ENCODE results near the gene ATP6AP1.

ATP6AP1 gene

DNA sequence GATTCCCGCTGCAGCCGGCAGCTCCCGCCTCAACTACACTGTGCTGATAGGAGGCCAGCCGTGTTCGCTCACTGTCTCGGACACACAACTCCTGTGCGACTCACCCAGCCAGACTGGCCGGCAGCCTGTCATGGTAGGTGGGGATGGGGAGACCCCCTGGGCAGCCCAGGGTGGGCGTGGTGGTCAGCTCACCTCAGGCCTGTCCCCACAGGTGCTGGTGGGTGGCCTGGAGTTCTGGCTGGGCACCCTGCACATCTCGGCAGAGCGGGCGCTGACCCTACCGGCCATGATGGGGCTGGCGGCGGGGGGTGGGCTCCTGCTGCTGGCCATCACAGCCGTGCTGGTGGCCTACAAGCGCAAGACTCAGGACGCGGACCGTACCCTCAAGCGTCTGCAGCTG is 39.1 kb downstream of the ATP6AP1 start:
- TF ChIP-seq EZH2phosphoT487 (IDR thresholded peaks at IDR 0.05; ENCODE audit: low read depth): no peak
- TF ChIP-seq, protein P1, sequence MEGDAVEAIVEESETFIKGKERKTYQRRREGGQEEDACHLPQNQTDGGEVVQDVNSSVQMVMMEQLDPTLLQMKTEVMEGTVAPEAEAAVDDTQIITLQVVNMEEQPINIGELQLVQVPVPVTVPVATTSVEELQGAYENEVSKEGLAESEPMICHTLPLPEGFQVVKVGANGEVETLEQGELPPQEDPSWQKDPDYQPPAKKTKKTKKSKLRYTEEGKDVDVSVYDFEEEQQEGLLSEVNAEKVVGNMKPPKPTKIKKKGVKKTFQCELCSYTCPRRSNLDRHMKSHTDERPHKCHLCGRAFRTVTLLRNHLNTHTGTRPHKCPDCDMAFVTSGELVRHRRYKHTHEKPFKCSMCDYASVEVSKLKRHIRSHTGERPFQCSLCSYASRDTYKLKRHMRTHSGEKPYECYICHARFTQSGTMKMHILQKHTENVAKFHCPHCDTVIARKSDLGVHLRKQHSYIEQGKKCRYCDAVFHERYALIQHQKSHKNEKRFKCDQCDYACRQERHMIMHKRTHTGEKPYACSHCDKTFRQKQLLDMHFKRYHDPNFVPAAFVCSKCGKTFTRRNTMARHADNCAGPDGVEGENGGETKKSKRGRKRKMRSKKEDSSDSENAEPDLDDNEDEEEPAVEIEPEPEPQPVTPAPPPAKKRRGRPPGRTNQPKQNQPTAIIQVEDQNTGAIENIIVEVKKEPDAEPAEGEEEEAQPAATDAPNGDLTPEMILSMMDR (IDR thresholded peaks at IDR 0.05; ENCODE audit: low read depth, low read length): no peak
- no peaks in the 10 kb centered on the region for H3K27me3 ChIP-seq (ENCODE audit: low read depth, low read length)

GRCh38 chrX:154468217-154468616 is 39.7 kb downstream of the ATP6AP1 start:
- Histone ChIP-seq H3K27me3 (ENCODE audit: low read depth, low read length) (no peaks in the 10 kb centered on the region), H2AFZ (ENCODE audit: low read depth, low read length) (no peak overlapping the region), H3K36me3 (replicated peaks; ENCODE audit: low read depth, low read length) (no peaks in the 10 kb centered on the region), H3K9me3 (ENCODE audit: insufficient read depth, low read length) (no peaks in the 10 kb centered on the region), H4K20me1 (ENCODE audit: insufficient read depth, low read length) (no peaks in the 10 kb centered on the region), H3K79me2 (ENCODE audit: low read length) (no peaks in the 10 kb centered on the region), H3K9ac (ENCODE audit: low read length) (no peak overlapping the region), H3K4me1 (ENCODE audit: low read length) (no peaks in the 10 kb centered on the region), H3K4me3 (ENCODE audit: low read length) (no peak overlapping the region), H3K27ac (ENCODE audit: low read length) (no peak overlapping the region), H3K4me2 (ENCODE audit: low read length) (no peak overlapping the region)
- TF ChIP-seq EZH2phosphoT487 (IDR thresholded peaks at IDR 0.05; ENCODE audit: low read depth): no peak
- TF ChIP-seq, protein P1 (IDR thresholded peaks at IDR 0.05; ENCODE audit: low read depth, low read length): no peak

More for the DNA sequence above, 39.1 kb downstream of the ATP6AP1 start:
- Histone ChIP-seq H3K4me1 (ENCODE audit: low read length) (no peaks in the 10 kb centered on the region), H3K27ac (ENCODE audit: low read length) (no peak overlapping the region), H3K79me2 (ENCODE audit: low read length) (no peaks in the 10 kb centered on the region), H3K36me3 (replicated peaks; ENCODE audit: low read depth, low read length) (no peaks in the 10 kb centered on the region), H4K20me1 (ENCODE audit: insufficient read depth, low read length) (no peaks in the 10 kb centered on the region), H3K9me3 (ENCODE audit: insufficient read depth, low read length) (no peaks in the 10 kb centered on the region), H3K4me3 (ENCODE audit: low read length) (no peak overlapping the region), H2AFZ (ENCODE audit: low read depth, low read length) (no peak overlapping the region), H3K9ac (ENCODE audit: low read length) (no peak overlapping the region), H3K4me2 (ENCODE audit: low read length) (no peak overlapping the region)

DNA sequence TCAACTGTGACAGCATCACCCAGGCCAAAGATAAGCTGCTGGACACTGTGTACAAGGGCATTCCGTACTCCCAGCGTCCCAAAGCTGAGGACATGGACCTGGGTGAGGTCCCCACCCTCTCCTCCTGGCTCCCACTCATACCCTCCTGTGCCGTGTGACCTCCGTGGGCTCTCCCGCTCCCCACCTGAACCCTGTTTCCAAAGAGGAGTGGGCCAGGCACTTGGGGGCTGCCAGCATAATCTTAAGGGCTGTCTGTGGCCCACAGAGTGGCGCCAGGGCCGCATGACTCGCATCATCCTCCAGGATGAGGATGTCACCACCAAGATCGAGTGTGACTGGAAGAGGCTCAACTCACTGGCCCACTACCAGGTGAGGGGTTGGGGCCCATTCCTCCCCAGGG is 40.6 kb downstream of the ATP6AP1 start:
- Histone ChIP-seq H2AFZ (ENCODE audit: low read depth, low read length) (no peak overlapping the region), H3K4me1 (ENCODE audit: low read length) (no peaks in the 10 kb centered on the region), H3K4me3 (ENCODE audit: low read length) (no peak overlapping the region), H3K79me2 (ENCODE audit: low read length) (no peaks in the 10 kb centered on the region), H4K20me1 (ENCODE audit: insufficient read depth, low read length) (no peaks in the 10 kb centered on the region), H3K27me3 (ENCODE audit: low read depth, low read length) (no peaks in the 10 kb centered on the region), H3K9ac (ENCODE audit: low read length) (no peak overlapping the region), H3K36me3 (replicated peaks; ENCODE audit: low read depth, low read length) (no peaks in the 10 kb centered on the region), H3K4me2 (ENCODE audit: low read length) (no peak overlapping the region), H3K27ac (ENCODE audit: low read length) (no peak overlapping the region), H3K9me3 (ENCODE audit: insufficient read depth, low read length) (no peaks in the 10 kb centered on the region)
- no peak for TF ChIP-seq EZH2phosphoT487 (IDR thresholded peaks at IDR 0.05; ENCODE audit: low read depth)
- TF ChIP-seq, protein P1 (IDR thresholded peaks at IDR 0.05; ENCODE audit: low read depth, low read length): no peak

DNA sequence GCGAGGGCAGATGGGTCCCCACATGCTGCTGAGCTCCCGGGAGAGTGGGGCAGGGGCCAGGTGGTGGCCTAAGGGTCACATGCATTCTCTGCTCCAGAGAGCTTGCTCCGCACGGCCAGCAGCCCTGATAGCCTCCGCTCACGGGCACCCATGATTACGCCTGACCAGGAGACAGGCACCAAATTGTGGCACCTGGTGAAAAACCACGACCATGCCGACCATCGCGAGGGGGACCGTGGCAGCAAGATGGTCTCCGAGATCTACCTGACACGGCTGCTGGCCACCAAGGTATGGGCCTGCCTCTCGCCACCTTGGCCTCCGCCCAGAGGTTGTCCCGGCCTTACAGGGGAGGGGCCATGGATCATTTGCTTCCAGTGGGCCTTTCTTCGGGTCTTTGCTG is 41.4 kb downstream of the ATP6AP1 start:
- Histone ChIP-seq H4K20me1 (ENCODE audit: insufficient read depth, low read length) (no peaks in the 10 kb centered on the region), H3K9me3 (ENCODE audit: insufficient read depth, low read length) (no peaks in the 10 kb centered on the region), H2AFZ (ENCODE audit: low read depth, low read length) (no peak overlapping the region), H3K36me3 (replicated peaks; ENCODE audit: low read depth, low read length) (no peaks in the 10 kb centered on the region), H3K79me2 (ENCODE audit: low read length) (no peaks in the 10 kb centered on the region), H3K27me3 (ENCODE audit: low read depth, low read length) (no peaks in the 10 kb centered on the region), H3K4me2 (ENCODE audit: low read length) (no peak overlapping the region), H3K9ac (ENCODE audit: low read length) (no peak overlapping the region), H3K27ac (ENCODE audit: low read length) (no peak overlapping the region), H3K4me1 (ENCODE audit: low read length) (no peaks in the 10 kb centered on the region), H3K4me3 (ENCODE audit: low read length) (no peak overlapping the region)
- TF ChIP-seq, protein P1 (IDR thresholded peaks at IDR 0.05; ENCODE audit: low read depth, low read length): no peak
- TF ChIP-seq EZH2phosphoT487 (IDR thresholded peaks at IDR 0.05; ENCODE audit: low read depth): no peak
